Panc1 (cell line): Measurements from ENCODE around the gene LRP1B. TPM values are rescaled to one million over a fixed set of nuclear protein-coding genes. Genes with fewer than 3 reads are reported as not detected.

Source experiments
- ATAC-seq: fragments of 200-7000 bp; cut with Tn5 transposase; 2 replicates; pipeline ENCODE4 v1.9.1; 2020; ENCODE audit warnings: mild to moderate bottlenecking, moderate library complexity
- BruUV-seq: library from RNA; stranded (reverse); fragments of 400-500 nt; replicated peaks from 2 replicates; lab custom pipeline; 2021; lab: Mats Ljungman, UMichigan
- CTCF ChIA-PET: fragments of 300-600 bp; sonication (Branson Sonifier 250); formaldehyde crosslinking; loops from one replicate; lab custom pipeline; 2022; ENCODE audit warnings: antibody characterized with exemption; lab: Charles Lee
- POLR2A ChIA-PET: fragments of 300-600 bp; sonication (Branson Sonifier 250); formaldehyde crosslinking; loops from one replicate; lab custom pipeline; 2022; ENCODE audit warnings: antibody characterized with exemption; lab: Charles Lee
- DNase-seq: peaks from one replicate; pipeline ENCODE4 v3.0.0-alpha.2; 2010; ENCODE audit warnings: low read depth, low spot score
- H3K27ac ChIP-seq: 2 replicates; pipeline ENCODE4 v1.5.1; 2011; ENCODE audit warnings: mild to moderate bottlenecking, low read length, inconsistent platforms
- H3K27me3 ChIP-seq: fragments of 200-500 bp; sonication (Bioruptor generic); 2 replicates; pipeline ENCODE4 v1.6.0; 2014; ENCODE audit warnings: low read length, inconsistent platforms; ENCODE audit not compliant: control insufficient read depth, insufficient read depth
- H3K36me3 ChIP-seq: fragments of 200-500 bp; sonication (Bioruptor generic); 2 replicates; pipeline ENCODE4 v1.5.1; 2014; ENCODE audit warnings: inconsistent platforms, mild to moderate bottlenecking, low read length, moderate library complexity; ENCODE audit not compliant: control insufficient read depth, insufficient read depth
- H3K4me1 ChIP-seq: 2 replicates; pipeline ENCODE4 v1.5.1; 2011; ENCODE audit warnings: inconsistent platforms, mild to moderate bottlenecking, low read length, moderate library complexity; ENCODE audit not compliant: control insufficient read depth, insufficient read depth
- H3K4me3 ChIP-seq, 2 experiments: 2 replicates each; pipeline ENCODE4 v1.5.1; 2011 to 2012; ENCODE audit warnings: low read depth in 2 of 2, low read length in 2 of 2, mild to moderate bottlenecking in 2 of 2, inconsistent platforms in 1 of 2, moderate library complexity in 1 of 2
- H3K9me3 ChIP-seq: fragments of 200-500 bp; sonication (Bioruptor generic); 2 replicates; pipeline ENCODE4 v1.5.1; 2014; ENCODE audit warnings: low read depth, mild to moderate bottlenecking, inconsistent platforms, low read length, moderate library complexity; ENCODE audit not compliant: control insufficient read depth, insufficient read depth
- CTCF ChIP-seq: fragments of 450-650 bp; IDR thresholded peaks from 2 replicates; pipeline ENCODE4 v1.5.1; 2017; ENCODE audit warnings: mild to moderate bottlenecking
- POLR2AphosphoS5 ChIP-seq: IDR thresholded peaks from 2 replicates; pipeline ENCODE4 v1.6.1; 2012; ENCODE audit warnings: mild to moderate bottlenecking, low read depth, low read length, moderate library complexity
- SIN3A ChIP-seq: IDR thresholded peaks from 2 replicates; pipeline ENCODE4 v1.6.1; 2012; ENCODE audit warnings: low read depth, mild to moderate bottlenecking, low read length, moderate library complexity, borderline replicate concordance; ENCODE audit not compliant: insufficient read depth
- TCF7L2 ChIP-seq: IDR thresholded peaks from 2 replicates; pipeline ENCODE4 v1.6.1; 2011; ENCODE audit warnings: mild to moderate bottlenecking, low read depth, low read length, inconsistent platforms
- in situ Hi-C: cut with HindIII; loops from 2 replicates; pipeline ENCODE4 v1.10.0; 2016; ENCODE audit warnings: low sequenced_read_pairs, low pct_unique_long_range_greater_than_20kb
- intact Hi-C: fragments of 100-400 bp; cut with micrococcal nuclease; formaldehyde crosslinking; loops from one replicate; pipeline ENCODE4 v1.10.0; 2022; ENCODE audit not compliant: unreplicated experiment
- total RNA-seq: library from RNA; stranded (reverse); gene quantifications from one replicate; pipeline ENCODE4 v1.2.1, GENCODE V29; 2021; ENCODE audit not compliant: unreplicated experiment
- TF ChIP-seq, protein P1 (sequence below), 2 experiments: IDR thresholded peaks; 2 replicates each; pipeline ENCODE4 v1.6.1; 2011 to 2012; ENCODE audit warnings: low read depth in 2 of 2, control low read depth in 1 of 2, low read length in 1 of 2, mild to moderate bottlenecking in 1 of 2, moderate library complexity in 1 of 2; ENCODE audit not compliant: insufficient read depth in 1 of 2

Gene LRP1B
- total RNA-seq, 1 experiment from 2014 or later, result 0.54 TPM

- no TSS peak for BruUV-seq
- TF ChIP-seq TCF7L2 (no peak), POLR2AphosphoS5 (no peak), CTCF (no peak), SIN3A (no peak)
- TF ChIP-seq, protein P1, sequence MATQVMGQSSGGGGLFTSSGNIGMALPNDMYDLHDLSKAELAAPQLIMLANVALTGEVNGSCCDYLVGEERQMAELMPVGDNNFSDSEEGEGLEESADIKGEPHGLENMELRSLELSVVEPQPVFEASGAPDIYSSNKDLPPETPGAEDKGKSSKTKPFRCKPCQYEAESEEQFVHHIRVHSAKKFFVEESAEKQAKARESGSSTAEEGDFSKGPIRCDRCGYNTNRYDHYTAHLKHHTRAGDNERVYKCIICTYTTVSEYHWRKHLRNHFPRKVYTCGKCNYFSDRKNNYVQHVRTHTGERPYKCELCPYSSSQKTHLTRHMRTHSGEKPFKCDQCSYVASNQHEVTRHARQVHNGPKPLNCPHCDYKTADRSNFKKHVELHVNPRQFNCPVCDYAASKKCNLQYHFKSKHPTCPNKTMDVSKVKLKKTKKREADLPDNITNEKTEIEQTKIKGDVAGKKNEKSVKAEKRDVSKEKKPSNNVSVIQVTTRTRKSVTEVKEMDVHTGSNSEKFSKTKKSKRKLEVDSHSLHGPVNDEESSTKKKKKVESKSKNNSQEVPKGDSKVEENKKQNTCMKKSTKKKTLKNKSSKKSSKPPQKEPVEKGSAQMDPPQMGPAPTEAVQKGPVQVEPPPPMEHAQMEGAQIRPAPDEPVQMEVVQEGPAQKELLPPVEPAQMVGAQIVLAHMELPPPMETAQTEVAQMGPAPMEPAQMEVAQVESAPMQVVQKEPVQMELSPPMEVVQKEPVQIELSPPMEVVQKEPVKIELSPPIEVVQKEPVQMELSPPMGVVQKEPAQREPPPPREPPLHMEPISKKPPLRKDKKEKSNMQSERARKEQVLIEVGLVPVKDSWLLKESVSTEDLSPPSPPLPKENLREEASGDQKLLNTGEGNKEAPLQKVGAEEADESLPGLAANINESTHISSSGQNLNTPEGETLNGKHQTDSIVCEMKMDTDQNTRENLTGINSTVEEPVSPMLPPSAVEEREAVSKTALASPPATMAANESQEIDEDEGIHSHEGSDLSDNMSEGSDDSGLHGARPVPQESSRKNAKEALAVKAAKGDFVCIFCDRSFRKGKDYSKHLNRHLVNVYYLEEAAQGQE (IDR thresholded peaks at IDR 0.05; ENCODE audit: insufficient read depth in 1 of 2, low read depth in 2 of 2, low read length in 1 of 2), result no peak
- no peaks in the 10 kb centered on the region for H3K36me3 ChIP-seq
- ChIA-PET POLR2A (no interaction called here), CTCF (no interaction called here)
- H3K9me3 ChIP-seq, result no peaks in the 10 kb centered on the region
- no peaks in the 10 kb centered on the region for H3K4me1 ChIP-seq
- DNase-seq, result no peak
- intact Hi-C loops (no loop called here), in situ Hi-C loops (no loop called here)
- H3K4me3 ChIP-seq, result no peak overlapping the region
- no peak overlapping the region for H3K27ac ChIP-seq
- H3K27me3 ChIP-seq, result no peaks in the 10 kb centered on the region
- no peak for ATAC-seq
Observed at GRCh38 chr2:140584471-140584870, 1546.3 kb downstream of the LRP1B start.

DNA sequence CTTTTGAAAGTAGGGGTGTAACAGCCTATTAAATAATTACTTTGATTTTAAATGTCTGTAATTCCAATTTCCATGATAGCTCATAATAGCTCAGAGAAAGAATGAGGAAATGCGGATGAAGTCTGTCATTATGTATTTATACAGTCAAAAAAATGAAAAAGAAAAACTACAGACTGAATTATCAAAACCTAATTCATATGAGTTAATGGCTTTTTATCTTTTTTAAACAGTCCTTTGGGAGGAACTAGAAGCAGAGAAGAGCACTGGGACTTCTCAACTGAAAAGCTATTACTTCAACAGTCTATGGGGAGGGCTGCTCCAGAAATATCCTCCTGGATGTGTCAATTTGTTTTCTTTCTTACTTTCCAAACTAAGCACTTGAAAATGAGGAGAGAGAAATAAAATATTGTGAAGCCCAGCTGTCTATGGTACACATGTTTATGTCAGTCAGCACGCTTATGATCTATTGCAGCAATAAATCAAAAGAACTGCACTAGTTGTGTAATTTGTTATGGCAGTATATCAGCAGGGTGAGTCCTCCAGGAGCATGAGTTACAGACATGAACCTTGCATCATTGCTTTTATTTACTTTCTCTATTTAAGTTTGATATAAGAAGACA, 1550.2 kb downstream of the LRP1B start:
- no TSS peak for BruUV-seq
- H3K4me1 ChIP-seq, result no peaks in the 10 kb centered on the region
- no peak overlapping the region for H3K4me3 ChIP-seq
- no peak overlapping the region for H3K27ac ChIP-seq
- intact Hi-C loops (no loop called here), in situ Hi-C loops (no loop called here)
- H3K9me3 ChIP-seq, result no peaks in the 10 kb centered on the region
- CTCF ChIA-PET, result no interaction called here
- H3K27me3 ChIP-seq, result no peaks in the 10 kb centered on the region
- no peaks in the 10 kb centered on the region for H3K36me3 ChIP-seq
- ATAC-seq (no peak), DNase-seq (no peak)
- POLR2A ChIA-PET, result no interaction called here
- TF ChIP-seq CTCF (no peak), POLR2AphosphoS5 (no peak), TCF7L2 (no peak), SIN3A (no peak)
- TF ChIP-seq, protein P1 (IDR thresholded peaks at IDR 0.05; ENCODE audit: insufficient read depth in 1 of 2, low read depth in 2 of 2, low read length in 1 of 2), result no peak
